Sigmoid colon (tissue), 4 donors: ENCODE measurements around the gene IER5.

ENCODE experiments used
- EP300 ChIP-seq, 4 donors: sonication (generic); formaldehyde crosslinking; IDR thresholded peaks; one replicate each; pipeline ENCODE4 v1.6.1; 2017; ENCODE audit warnings: antibody characterized with exemption in 4 of 4
- POLR2A ChIP-seq, 2 donors: fragments of 450-650 bp; IDR thresholded peaks; one replicate each; pipeline ENCODE4 v1.6.1; 2016; ENCODE audit warnings: antibody characterized with exemption in 2 of 2, mild to moderate bottlenecking in 2 of 2, moderate library complexity in 2 of 2
- TF ChIP-seq, protein P1 (sequence below), 4 experiments: fragments of 450-650 bp in 3 of 4; fragments of 200-600 bp in 1 of 4; IDR thresholded peaks; one replicate each; pipeline ENCODE4 v1.5.1; 2016 to 2019; ENCODE audit warnings: antibody characterized with exemption in 4 of 4, mild to moderate bottlenecking in 3 of 4, moderate library complexity in 2 of 4

DNA sequence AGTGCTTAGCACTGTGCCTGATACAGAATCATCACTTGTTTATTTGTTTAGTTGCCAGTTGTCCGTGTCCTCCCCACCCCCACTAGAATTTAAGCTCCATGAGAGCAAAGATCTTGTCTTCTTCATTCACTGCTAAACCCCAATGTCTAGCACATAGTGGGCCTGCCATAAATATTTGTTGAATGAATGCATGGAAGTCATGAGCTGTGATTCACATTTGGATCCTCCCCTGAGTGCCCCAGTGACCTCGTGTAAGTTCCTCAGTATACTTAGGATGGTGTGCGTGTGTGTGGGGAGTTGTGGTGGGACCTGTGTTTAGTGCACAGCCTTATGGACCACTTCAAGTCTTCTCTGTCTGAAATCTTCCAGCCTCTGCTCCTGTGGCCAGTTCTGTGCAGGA lies 23.1 kb downstream of the IER5 start:
- TF ChIP-seq, protein P1, sequence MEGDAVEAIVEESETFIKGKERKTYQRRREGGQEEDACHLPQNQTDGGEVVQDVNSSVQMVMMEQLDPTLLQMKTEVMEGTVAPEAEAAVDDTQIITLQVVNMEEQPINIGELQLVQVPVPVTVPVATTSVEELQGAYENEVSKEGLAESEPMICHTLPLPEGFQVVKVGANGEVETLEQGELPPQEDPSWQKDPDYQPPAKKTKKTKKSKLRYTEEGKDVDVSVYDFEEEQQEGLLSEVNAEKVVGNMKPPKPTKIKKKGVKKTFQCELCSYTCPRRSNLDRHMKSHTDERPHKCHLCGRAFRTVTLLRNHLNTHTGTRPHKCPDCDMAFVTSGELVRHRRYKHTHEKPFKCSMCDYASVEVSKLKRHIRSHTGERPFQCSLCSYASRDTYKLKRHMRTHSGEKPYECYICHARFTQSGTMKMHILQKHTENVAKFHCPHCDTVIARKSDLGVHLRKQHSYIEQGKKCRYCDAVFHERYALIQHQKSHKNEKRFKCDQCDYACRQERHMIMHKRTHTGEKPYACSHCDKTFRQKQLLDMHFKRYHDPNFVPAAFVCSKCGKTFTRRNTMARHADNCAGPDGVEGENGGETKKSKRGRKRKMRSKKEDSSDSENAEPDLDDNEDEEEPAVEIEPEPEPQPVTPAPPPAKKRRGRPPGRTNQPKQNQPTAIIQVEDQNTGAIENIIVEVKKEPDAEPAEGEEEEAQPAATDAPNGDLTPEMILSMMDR (IDR thresholded peaks at IDR 0.05) = no peak
- TF ChIP-seq POLR2A (IDR thresholded peaks at IDR 0.05) (no peak), EP300 (IDR thresholded peaks at IDR 0.05) (no peak)
